Liver (tissue), 3 donors: ENCODE results near the gene COL8A1.

Experiments used
- ATF3 ChIP-seq: IDR thresholded peaks from 2 replicates; pipeline ENCODE4 v1.6.1; 2016; ENCODE audit warnings: antibody characterized with exemption
- CTCF ChIP-seq: fragments of 150-350 bp; IDR thresholded peaks from 2 replicates; pipeline ENCODE4 v1.5.1; 2017; ENCODE audit warnings: improper control_type of control experiment, low read depth, low read length; ENCODE audit not compliant: missing input control
- HNF4A ChIP-seq, 2 donors: conservative IDR thresholded peaks; 2 replicates each; pipeline ENCODE4 v1.6.1; 2016; ENCODE audit warnings: antibody characterized with exemption in 2 of 2, mild to moderate bottlenecking in 2 of 2
- HNF4G ChIP-seq: IDR thresholded peaks from 2 replicates; pipeline ENCODE4 v1.6.1; 2016; ENCODE audit warnings: antibody characterized with exemption
- MAX ChIP-seq: IDR thresholded peaks from 2 replicates; pipeline ENCODE4 v1.6.1; 2016; ENCODE audit warnings: antibody characterized with exemption
- YY1 ChIP-seq: IDR thresholded peaks from 2 replicates; pipeline ENCODE4 v1.6.1; 2016; ENCODE audit warnings: antibody characterized with exemption, mild to moderate bottlenecking
- donor health status: healthy.
- donor health status: healthy.

- TF ChIP-seq YY1 (no peak), CTCF (no peak), ATF3 (no peak), HNF4A (conservative IDR thresholded peaks at IDR 0.05) (no peak), MAX (no peak), HNF4G (no peak)
These were observed 93.1 kb downstream of the COL8A1 start for GRCh38 chr3:99731499-99731898.
